H9 (cell line): ENCODE measurements around the gene WARS2. TPM values are rescaled to one million over a fixed set of nuclear protein-coding genes. Genes with fewer than 3 reads are reported as not detected.
"Not testable (repeated sequence)": the region's sequence is repeated elsewhere in the genome, so short reads cannot be mapped to it uniquely, and the experiment has no call there.

ENCODE experiments used
- DNase-seq: peaks from one replicate; pipeline ENCODE4 v3.0.0-alpha.2; 2017
- H2AFZ ChIP-seq: one replicate; pipeline ENCODE4 v1.6.1; 2013; ENCODE audit warnings: mild to moderate bottlenecking, low read length, control low read depth, moderate library complexity
- H2AK5ac ChIP-seq: 2 replicates; pipeline ENCODE4 v1.6.1; 2013; ENCODE audit warnings: low read length, control low read depth, mixed read lengths; ENCODE audit not compliant: insufficient read length
- H2BK120ac ChIP-seq: one replicate; pipeline ENCODE4 v1.6.1; 2013; ENCODE audit warnings: low read depth, mild to moderate bottlenecking, low read length, control low read depth, inconsistent platforms; ENCODE audit not compliant: poor library complexity, severe bottlenecking
- H2BK12ac ChIP-seq: 2 replicates; pipeline ENCODE4 v1.6.1; 2013; ENCODE audit warnings: low read length, control low read depth, mixed read lengths, low read depth; ENCODE audit not compliant: insufficient read length
- H2BK15ac ChIP-seq: 2 replicates; pipeline ENCODE4 v1.6.1; 2013; ENCODE audit warnings: low read depth, low read length, control low read depth
- H2BK20ac ChIP-seq: one replicate; pipeline ENCODE4 v1.6.1; 2013; ENCODE audit warnings: low read depth, mild to moderate bottlenecking, low read length, control low read depth, inconsistent platforms; ENCODE audit not compliant: poor library complexity, severe bottlenecking
- H2BK5ac ChIP-seq: 2 replicates; pipeline ENCODE4 v1.6.1; 2013; ENCODE audit warnings: low read length, control low read depth, mixed read lengths; ENCODE audit not compliant: insufficient read length
- H3K14ac ChIP-seq: 2 replicates; pipeline ENCODE4 v1.6.1; 2013; ENCODE audit warnings: low read length, control low read depth; ENCODE audit not compliant: insufficient read depth
- H3K18ac ChIP-seq: 2 replicates; pipeline ENCODE4 v1.6.1; 2013; ENCODE audit warnings: low read depth, mild to moderate bottlenecking, mixed read lengths, low read length, control low read depth; ENCODE audit not compliant: insufficient read length
- H3K23ac ChIP-seq: 2 replicates; pipeline ENCODE4 v1.6.1; 2013; ENCODE audit warnings: low read length, control low read depth, mixed read lengths, low read depth; ENCODE audit not compliant: insufficient read length
- H3K23me2 ChIP-seq: 2 replicates; pipeline ENCODE4 v1.6.1; 2013; ENCODE audit warnings: low read depth, mild to moderate bottlenecking, mixed read lengths, low read length, control low read depth; ENCODE audit not compliant: insufficient read length, poor library complexity, severe bottlenecking
- H3K27ac ChIP-seq: 2 replicates; pipeline ENCODE4 v1.5.1; 2013; ENCODE audit warnings: low read length, control low read depth, mixed read lengths, low read depth; ENCODE audit not compliant: insufficient read length
- H3K27me3 ChIP-seq: 2 replicates; pipeline ENCODE4 v1.6.1; 2013; ENCODE audit warnings: low read length, control low read depth, inconsistent platforms; ENCODE audit not compliant: insufficient read depth
- H3K4ac ChIP-seq: 2 replicates; pipeline ENCODE4 v1.6.1; 2013; ENCODE audit warnings: low read depth, mild to moderate bottlenecking, control low read depth, inconsistent platforms, low read length, moderate library complexity
- H3K4me1 ChIP-seq: 2 replicates; pipeline ENCODE4 v1.6.1; 2013; ENCODE audit warnings: low read length, control low read depth, inconsistent platforms; ENCODE audit not compliant: insufficient read depth
- H3K4me2 ChIP-seq: 2 replicates; pipeline ENCODE4 v1.6.1; 2013; ENCODE audit warnings: low read length, control low read depth, mixed read lengths; ENCODE audit not compliant: insufficient read length, insufficient read depth
- H3K56ac ChIP-seq: 2 replicates; pipeline ENCODE4 v1.6.1; 2013; ENCODE audit warnings: low read depth, mild to moderate bottlenecking, mixed read lengths, low read length, control low read depth; ENCODE audit not compliant: insufficient read length
- H3K79me1 ChIP-seq: 2 replicates; pipeline ENCODE4 v1.6.1; 2013; ENCODE audit warnings: low read depth, mild to moderate bottlenecking, moderate library complexity, low read length, control low read depth, inconsistent platforms; ENCODE audit not compliant: insufficient read depth, poor library complexity, severe bottlenecking
- H3K79me2 ChIP-seq: 2 replicates; pipeline ENCODE4 v1.6.1; 2013; ENCODE audit warnings: low read length, control low read depth, inconsistent platforms; ENCODE audit not compliant: insufficient read depth
- H3K9ac ChIP-seq: 2 replicates; pipeline ENCODE4 v1.6.1; 2013; ENCODE audit warnings: low read length, control low read depth, mixed read lengths; ENCODE audit not compliant: insufficient read length; ENCODE audit errors: extremely low read depth
- H3K9me3 ChIP-seq: one replicate; pipeline ENCODE4 v1.6.1; 2013; ENCODE audit warnings: low read depth, low read length, inconsistent platforms; ENCODE audit not compliant: control insufficient read depth
- H3T11ph ChIP-seq: one replicate; pipeline ENCODE4 v1.6.1; 2013; ENCODE audit warnings: mild to moderate bottlenecking, low read length, control low read depth, inconsistent platforms
- H4K20me1 ChIP-seq: one replicate; pipeline ENCODE4 v1.6.1; 2013; ENCODE audit not compliant: control insufficient read depth, insufficient read length, insufficient read depth
- H4K5ac ChIP-seq: 2 replicates; pipeline ENCODE4 v1.6.1; 2013; ENCODE audit warnings: low read depth, mild to moderate bottlenecking, mixed read lengths, low read length, control low read depth; ENCODE audit not compliant: insufficient read length
- H4K8ac ChIP-seq: replicated peaks from 2 replicates; pipeline ENCODE4 v1.6.1; 2013; ENCODE audit warnings: low read length, control low read depth, mixed read lengths, low read depth; ENCODE audit not compliant: insufficient read length
- H4K91ac ChIP-seq: 2 replicates; pipeline ENCODE4 v1.6.1; 2013; ENCODE audit warnings: low read depth, mild to moderate bottlenecking, moderate library complexity, mixed read lengths, low read length, control low read depth; ENCODE audit not compliant: insufficient read length
- H3K27ac Mint-ChIP-seq, 3 experiments: 2 replicates in 2 of 3; 3 replicates in 1 of 3; pipeline ENCODE4 v1.8.0; 2020 to 2021; ENCODE audit warnings: mixed read lengths in 3 of 3, mild to moderate bottlenecking in 1 of 3, moderate library complexity in 1 of 3
- H3K27me3 Mint-ChIP-seq: 2 replicates; pipeline ENCODE4 v1.8.0; 2021; ENCODE audit warnings: low read depth, mild to moderate bottlenecking, moderate library complexity, mixed read lengths
- H3K36me3 Mint-ChIP-seq, 3 experiments: 2 replicates in 2 of 3; 3 replicates in 1 of 3; pipeline ENCODE4 v1.8.0; 2020 to 2021; ENCODE audit warnings: low read depth in 3 of 3, mixed read lengths in 3 of 3; ENCODE audit not compliant: insufficient read depth in 1 of 3
- H3K4me1 Mint-ChIP-seq, 2 experiments: 2 replicates each; pipeline ENCODE4 v1.8.0; 2020; ENCODE audit warnings: mixed read lengths in 2 of 2
- H3K4me3 Mint-ChIP-seq, 2 experiments: 2 replicates in 1 of 2; 3 replicates in 1 of 2; pipeline ENCODE4 v1.8.0; 2020 to 2021; ENCODE audit warnings: mild to moderate bottlenecking in 2 of 2, mixed read lengths in 2 of 2, moderate library complexity in 1 of 2
- H3K9me3 Mint-ChIP-seq, 2 experiments: 2 replicates in 1 of 2; 3 replicates in 1 of 2; pipeline ENCODE4 v1.8.0; 2020; ENCODE audit warnings: mild to moderate bottlenecking in 2 of 2, mixed read lengths in 2 of 2, moderate library complexity in 1 of 2
- WGBS: extraction: QIAGEN DNeasy Blood & Tissue Kit; methylation state at CpG from one replicate; pipeline ENCODE4 v1.1.7; 2013; ENCODE audit warnings: missing lambda C conversion rate, low lambda C conversion rate, mixed read lengths; ENCODE audit not compliant: insufficient read length; ENCODE audit errors: extremely low coverage; 5-methylcytosine and 5-hydroxymethylcytosine counted together
- total RNA-seq: library from RNA; stranded (reverse); gene quantifications from 2 replicates; pipeline ENCODE4 v1.2.1, GENCODE V29; 2021
- TF ChIP-seq, protein P1 (sequence below): fragments of 200-600 bp; sonication (generic); conservative IDR thresholded peaks from 3 replicates; pipeline ENCODE4 v1.8.0; 2021; ENCODE audit warnings: antibody characterized with exemption, mild to moderate bottlenecking

The WARS2 gene
- total RNA-seq, 1 experiment from 2014 or later, result 9.7 TPM

DNA sequence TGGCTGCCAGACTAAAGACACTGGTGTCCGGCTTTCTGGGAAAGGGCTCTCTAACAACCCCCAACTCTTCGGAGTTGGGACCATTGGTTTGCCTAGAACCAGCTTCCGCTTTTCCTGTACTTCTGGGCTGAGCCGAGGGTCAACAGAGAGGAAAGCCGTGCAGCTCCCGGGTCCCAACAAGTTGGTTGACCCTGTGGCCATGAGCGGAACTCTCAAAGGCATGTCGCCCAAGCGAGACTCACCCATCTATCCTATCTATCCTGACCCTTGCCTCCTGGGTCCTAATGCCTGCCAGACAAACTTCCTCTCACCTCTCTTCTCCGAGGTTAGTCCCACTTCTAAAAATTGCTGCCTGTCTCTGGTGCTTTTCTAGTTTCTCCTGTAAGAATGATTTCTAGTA, 32.5 kb upstream of the WARS2 start:
- H3K27ac ChIP-seq, H3K4me1 ChIP-seq, H2BK12ac ChIP-seq, H3K4ac ChIP-seq, H3K56ac ChIP-seq, H3K79me1 ChIP-seq, H3K9me3 ChIP-seq, H3K18ac ChIP-seq, H3T11ph ChIP-seq, H4K20me1 ChIP-seq, H4K5ac ChIP-seq, H3K27ac Mint-ChIP-seq, H3K4me2 ChIP-seq, H2BK20ac ChIP-seq, H2AK5ac ChIP-seq, H2BK5ac ChIP-seq, DNase-seq, H3K23ac ChIP-seq, H4K91ac ChIP-seq, H3K23me2 ChIP-seq, H3K27me3 ChIP-seq, H2AFZ ChIP-seq, H3K14ac ChIP-seq, H3K79me2 ChIP-seq, H2BK120ac ChIP-seq, H3K9ac ChIP-seq, H4K8ac ChIP-seq, H2BK15ac ChIP-seq: not testable (repeated sequence)
- Mint-ChIP-seq H3K27me3 (peaks cover 51% of the 10 kb centered on the region), H3K4me1 (peaks cover 21 to 24% of the 10 kb centered on the region in 2 experiments), H3K9me3 (peaks cover 7 to 13% of the 10 kb centered on the region in 2 experiments; a peak in 4 of 5 replicates), H3K36me3 (peaks cover 20 to 31% (median 31%) of the 10 kb centered on the region in 3 experiments), H3K4me3 (peak overlapping the region; percentile 35 to 76; a peak in 4 of 5 replicates)
- WGBS, result no CpG with 5 or more reads among the region's 10 CpGs
- TF ChIP-seq, protein P1, sequence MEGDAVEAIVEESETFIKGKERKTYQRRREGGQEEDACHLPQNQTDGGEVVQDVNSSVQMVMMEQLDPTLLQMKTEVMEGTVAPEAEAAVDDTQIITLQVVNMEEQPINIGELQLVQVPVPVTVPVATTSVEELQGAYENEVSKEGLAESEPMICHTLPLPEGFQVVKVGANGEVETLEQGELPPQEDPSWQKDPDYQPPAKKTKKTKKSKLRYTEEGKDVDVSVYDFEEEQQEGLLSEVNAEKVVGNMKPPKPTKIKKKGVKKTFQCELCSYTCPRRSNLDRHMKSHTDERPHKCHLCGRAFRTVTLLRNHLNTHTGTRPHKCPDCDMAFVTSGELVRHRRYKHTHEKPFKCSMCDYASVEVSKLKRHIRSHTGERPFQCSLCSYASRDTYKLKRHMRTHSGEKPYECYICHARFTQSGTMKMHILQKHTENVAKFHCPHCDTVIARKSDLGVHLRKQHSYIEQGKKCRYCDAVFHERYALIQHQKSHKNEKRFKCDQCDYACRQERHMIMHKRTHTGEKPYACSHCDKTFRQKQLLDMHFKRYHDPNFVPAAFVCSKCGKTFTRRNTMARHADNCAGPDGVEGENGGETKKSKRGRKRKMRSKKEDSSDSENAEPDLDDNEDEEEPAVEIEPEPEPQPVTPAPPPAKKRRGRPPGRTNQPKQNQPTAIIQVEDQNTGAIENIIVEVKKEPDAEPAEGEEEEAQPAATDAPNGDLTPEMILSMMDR, result peak; percentile 43

DNA sequence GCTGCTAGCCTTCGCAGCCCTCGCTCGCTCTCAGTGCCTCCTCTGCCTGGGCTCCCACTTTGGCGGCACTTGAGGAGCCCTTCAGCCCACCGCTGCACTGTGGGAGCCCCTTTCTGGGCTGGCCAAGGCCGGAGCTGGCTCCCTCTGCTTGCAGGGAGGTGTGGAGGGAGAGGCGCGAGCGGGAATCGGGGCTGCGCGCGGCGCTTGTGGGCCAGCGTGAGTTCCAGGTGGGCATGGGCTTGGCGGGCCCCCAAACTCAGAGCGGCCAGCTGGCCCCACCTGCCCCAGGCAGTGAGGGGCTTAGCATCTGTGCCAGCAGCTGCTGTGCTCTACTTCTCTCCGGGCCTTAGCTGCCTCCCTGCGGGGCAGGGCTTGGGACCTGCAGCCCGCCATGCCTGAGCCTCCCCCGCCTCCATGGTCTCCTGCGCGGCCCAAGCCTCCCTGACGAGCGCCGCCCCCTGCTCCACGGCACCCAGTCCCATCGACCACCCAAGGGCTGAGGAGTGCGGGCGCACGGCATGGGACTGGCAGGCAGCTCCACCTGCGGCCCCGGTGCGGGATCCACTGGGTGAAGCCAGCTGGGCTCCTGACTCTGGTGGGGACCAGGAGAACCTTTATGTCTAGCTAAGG, 31.0 kb upstream of the WARS2 start:
- not testable (repeated sequence) for H3K23ac ChIP-seq, DNase-seq, H2BK120ac ChIP-seq, H3K79me2 ChIP-seq, H3K9me3 ChIP-seq, H3K18ac ChIP-seq, H4K91ac ChIP-seq, H3T11ph ChIP-seq, H4K5ac ChIP-seq, H2AK5ac ChIP-seq, H3K79me1 ChIP-seq, H2BK12ac ChIP-seq, H3K56ac ChIP-seq, H3K27me3 ChIP-seq, H2AFZ ChIP-seq, H3K4me1 ChIP-seq, H3K4me3 Mint-ChIP-seq, H3K14ac ChIP-seq, H3K27ac ChIP-seq, H2BK20ac ChIP-seq, H3K4ac ChIP-seq, H3K23me2 ChIP-seq, H3K27ac Mint-ChIP-seq, H3K4me2 ChIP-seq, H3K9ac ChIP-seq, H2BK15ac ChIP-seq, H2BK5ac ChIP-seq, H4K20me1 ChIP-seq, H4K8ac ChIP-seq
- Mint-ChIP-seq H3K36me3 (peaks cover 16 to 29% (median 29%) of the 10 kb centered on the region in 3 experiments), H3K4me1 (peaks cover 21 to 24% of the 10 kb centered on the region in 2 experiments), H3K9me3 (peaks cover 2 to 10% of the 10 kb centered on the region in 2 experiments; a peak in 3 of 5 replicates), H3K27me3 (peaks cover 44% of the 10 kb centered on the region)
- WGBS, result no CpG with 5 or more reads among the region's 34 CpGs
